ENCODE results near the gene SETD5. TPM values are rescaled to one million over a fixed set of nuclear protein-coding genes. Genes with fewer than 3 reads are reported as not detected.
A peak's percentile ranks its signal among the peaks of the same experiment; 100 is the strongest.

The SETD5 gene
- total and polyA plus RNA-seq, 2 of the 4 experiments (the other 2 are of a cell fraction): 42.7 to 62.9 TPM

- peak; percentile 67 for DNase-seq
- peaks cover 12 to 49% of the 10 kb centered on the region in 2 experiments for H3K79me1 ChIP-seq (ENCODE audit: low read depth in 1 of 2, low read length in 2 of 2)
- in situ Hi-C loops (cut with MboI; ENCODE audit: low sequenced_read_pairs): no loop called here
- no peak overlapping the region for H3K9ac ChIP-seq (ENCODE audit: low read depth, low read length)
- H3K27me3 ChIP-seq (ENCODE audit: control insufficient read depth, insufficient read depth, low read length): no peaks in the 10 kb centered on the region
- no peak overlapping the region for H3K56ac ChIP-seq (ENCODE audit: extremely low read depth, insufficient read depth, low read length)
- H3K4me1 ChIP-seq (ENCODE audit: control insufficient read depth, insufficient read depth, low read length): peaks cover 6% of the 10 kb centered on the region
- H2AK5ac ChIP-seq (ENCODE audit: low read depth, low read length): no peak overlapping the region
- H2BK15ac ChIP-seq (ENCODE audit: low read depth, low read length): no peak overlapping the region
- TF ChIP-seq RAD21 (IDR thresholded peaks at IDR 0.05; ENCODE audit: low read length) (no peak), USF2 (IDR thresholded peaks at IDR 0.05; ENCODE audit: low read depth, low read length) (no peak), CEBPB (IDR thresholded peaks at IDR 0.05; ENCODE audit: low read depth, low read length) (peak; percentile 52; the same call in 1 of the 2 replicates)
- peaks cover 32% of the 10 kb centered on the region; the same call in 1 of the 2 replicates for H4K20me1 ChIP-seq (ENCODE audit: insufficient read depth, low read length)
- H2BK20ac ChIP-seq (ENCODE audit: low read depth, low read length): no peak overlapping the region
- dilution Hi-C loops (cut with HindIII; ENCODE audit: low sequenced_read_pairs, unreplicated experiment): no loop called here
- peaks cover 45% of the 10 kb centered on the region for H3K36me3 ChIP-seq (ENCODE audit: control insufficient read depth, insufficient read depth, low read length)
- peaks cover 4% of the 10 kb centered on the region; the same call in 1 of the 2 replicates for H3K9me1 ChIP-seq (ENCODE audit: insufficient read depth, low read length)
- ChIA-PET CTCF (interaction anchor here (0.7 kb wide), 1 partner anchor 16 kb away, joined by 3 read pairs; no protein-coding TSS in a partner anchor), POLR2A (ENCODE audit: unreplicated experiment) (no interaction called here)
- H2BK120ac ChIP-seq (ENCODE audit: low read depth, low read length): no peak overlapping the region
- H2AK9ac ChIP-seq (replicated peaks; ENCODE audit: low read depth, low read length, poor library complexity): no peak overlapping the region
- no peak overlapping the region for H2AFZ ChIP-seq (replicated peaks; ENCODE audit: low read length, poor library complexity)
- 0 out of 2 replicates have a peak overlapping the region, but pooled peaks have one; percentile 18 for H3K4ac ChIP-seq (ENCODE audit: low read depth, low read length)
- peak overlapping the region; percentile 19; the same call in 1 of the 2 replicates for H4K5ac ChIP-seq (ENCODE audit: low read depth, low read length)
- peak overlapping the region; percentile 19; the same call in 1 of the 2 replicates for H3K27ac ChIP-seq (ENCODE audit: insufficient read depth, low read length)
- no peak overlapping the region for H3K23ac ChIP-seq (ENCODE audit: low read depth, low read length)
- H3K9me3 ChIP-seq (ENCODE audit: control insufficient read depth, insufficient read depth, low read length): no peaks in the 10 kb centered on the region
- no peak overlapping the region for H3K14ac ChIP-seq (replicated peaks; ENCODE audit: low read depth, low read length)
- H3K4me2 ChIP-seq (ENCODE audit: low read depth, low read length): peak overlapping the region; percentile 11; the same call in 1 of the 2 replicates
- ATAC-seq (ENCODE audit: low read depth): peak; percentile 59
- intact Hi-C loops (cut with micrococcal nuclease): no loop called here
- no peak overlapping the region for H3K18ac ChIP-seq (ENCODE audit: low read depth, low read length)
- peak overlapping the region; percentile 50 for H2BK5ac ChIP-seq (ENCODE audit: low read depth, low read length, poor library complexity, severe bottlenecking)
- no TSS peak for BruUV-seq (replicated peaks)
- no peak overlapping the region for H4K91ac ChIP-seq (ENCODE audit: insufficient read depth, low read depth, low read length)
- H4K8ac ChIP-seq (ENCODE audit: low read depth in 2 of 2, low read length in 2 of 2): peak overlapping the region in 1 of 2 experiments; percentile 65; a peak in 1 of 4 replicates
- WGBS, 2 experiments (ENCODE audit: extremely low coverage in 2 of 2, insufficient read length in 1 of 2): no CpG with 5 or more reads among the region's 13 CpGs
- no peak overlapping the region for H3K4me3 ChIP-seq (ENCODE audit: insufficient read depth, low read depth, low read length)
Observed at GRCh38 chr3:9384141-9384828, 13.1 kb upstream of the SETD5 start.

Measured in IMR-90 (cell line).